ENCODE data around the gene NEDD9. TPM values are rescaled to one million over a fixed set of nuclear protein-coding genes. Genes with fewer than 3 reads are reported as not detected.

NEDD9 gene
- total RNA-seq, 4 donors from 2014 or later: 34.6 to 82.7 (median 72.3) TPM

DNA sequence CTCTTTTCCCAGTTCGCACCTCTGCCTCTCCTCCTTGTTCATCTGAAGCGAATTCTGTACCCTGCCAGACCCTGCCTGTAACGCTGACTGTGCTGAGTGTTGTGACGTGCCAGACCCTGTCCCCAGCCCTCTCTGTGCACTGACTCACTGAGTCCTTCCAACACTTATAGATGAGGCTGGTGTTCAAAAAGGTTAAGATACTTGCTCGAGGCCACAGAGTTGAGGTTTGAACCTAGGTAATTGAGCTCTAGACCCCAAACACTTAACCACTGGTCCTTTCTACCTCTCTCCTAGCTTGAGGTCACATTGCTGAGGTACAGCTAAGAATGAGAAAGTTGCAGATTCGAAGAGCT, 45.7 kb upstream of the NEDD9 start:
- no peaks in the 10 kb centered on the region for H3K9me3 ChIP-seq
- in situ Hi-C loops (cut with MboI; ENCODE audit: low pct_ligation_motif_present in 1 of 4, low pct_unique_long_range_greater_than_20kb in 1 of 4, low sequenced_read_pairs in 3 of 4): no loop called here
- no peak overlapping the region for H3K4me3 ChIP-seq
- TF ChIP-seq EP300 (IDR thresholded peaks at IDR 0.05; ENCODE audit: low read depth): no peak
- no peak for TF ChIP-seq POLR2AphosphoS5 (IDR thresholded peaks at IDR 0.05)
- TF ChIP-seq POLR2A (IDR thresholded peaks at IDR 0.05): no peak
- TF ChIP-seq, protein P1, sequence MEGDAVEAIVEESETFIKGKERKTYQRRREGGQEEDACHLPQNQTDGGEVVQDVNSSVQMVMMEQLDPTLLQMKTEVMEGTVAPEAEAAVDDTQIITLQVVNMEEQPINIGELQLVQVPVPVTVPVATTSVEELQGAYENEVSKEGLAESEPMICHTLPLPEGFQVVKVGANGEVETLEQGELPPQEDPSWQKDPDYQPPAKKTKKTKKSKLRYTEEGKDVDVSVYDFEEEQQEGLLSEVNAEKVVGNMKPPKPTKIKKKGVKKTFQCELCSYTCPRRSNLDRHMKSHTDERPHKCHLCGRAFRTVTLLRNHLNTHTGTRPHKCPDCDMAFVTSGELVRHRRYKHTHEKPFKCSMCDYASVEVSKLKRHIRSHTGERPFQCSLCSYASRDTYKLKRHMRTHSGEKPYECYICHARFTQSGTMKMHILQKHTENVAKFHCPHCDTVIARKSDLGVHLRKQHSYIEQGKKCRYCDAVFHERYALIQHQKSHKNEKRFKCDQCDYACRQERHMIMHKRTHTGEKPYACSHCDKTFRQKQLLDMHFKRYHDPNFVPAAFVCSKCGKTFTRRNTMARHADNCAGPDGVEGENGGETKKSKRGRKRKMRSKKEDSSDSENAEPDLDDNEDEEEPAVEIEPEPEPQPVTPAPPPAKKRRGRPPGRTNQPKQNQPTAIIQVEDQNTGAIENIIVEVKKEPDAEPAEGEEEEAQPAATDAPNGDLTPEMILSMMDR (IDR thresholded peaks at IDR 0.05): no peak
- intact Hi-C loops (cut with DNase I; ENCODE audit: low total_unique reads): no loop called here
- H3K4me1 ChIP-seq: peaks cover 7 to 76% (median 42%) of the 10 kb centered on the region in 4 donors
- no peaks in the 10 kb centered on the region for H3K27me3 ChIP-seq
- H3K36me3 ChIP-seq: no peaks in the 10 kb centered on the region
- WGBS, 2 donors (ENCODE audit: low coverage in 1 of 2): 80 to 84% methylated on average over 5 to 6 of the region's 6 CpGs
- DNase-seq: no peak
- H3K27ac ChIP-seq: peak overlapping the region in 1 of 4 donors; percentile 6

DNA sequence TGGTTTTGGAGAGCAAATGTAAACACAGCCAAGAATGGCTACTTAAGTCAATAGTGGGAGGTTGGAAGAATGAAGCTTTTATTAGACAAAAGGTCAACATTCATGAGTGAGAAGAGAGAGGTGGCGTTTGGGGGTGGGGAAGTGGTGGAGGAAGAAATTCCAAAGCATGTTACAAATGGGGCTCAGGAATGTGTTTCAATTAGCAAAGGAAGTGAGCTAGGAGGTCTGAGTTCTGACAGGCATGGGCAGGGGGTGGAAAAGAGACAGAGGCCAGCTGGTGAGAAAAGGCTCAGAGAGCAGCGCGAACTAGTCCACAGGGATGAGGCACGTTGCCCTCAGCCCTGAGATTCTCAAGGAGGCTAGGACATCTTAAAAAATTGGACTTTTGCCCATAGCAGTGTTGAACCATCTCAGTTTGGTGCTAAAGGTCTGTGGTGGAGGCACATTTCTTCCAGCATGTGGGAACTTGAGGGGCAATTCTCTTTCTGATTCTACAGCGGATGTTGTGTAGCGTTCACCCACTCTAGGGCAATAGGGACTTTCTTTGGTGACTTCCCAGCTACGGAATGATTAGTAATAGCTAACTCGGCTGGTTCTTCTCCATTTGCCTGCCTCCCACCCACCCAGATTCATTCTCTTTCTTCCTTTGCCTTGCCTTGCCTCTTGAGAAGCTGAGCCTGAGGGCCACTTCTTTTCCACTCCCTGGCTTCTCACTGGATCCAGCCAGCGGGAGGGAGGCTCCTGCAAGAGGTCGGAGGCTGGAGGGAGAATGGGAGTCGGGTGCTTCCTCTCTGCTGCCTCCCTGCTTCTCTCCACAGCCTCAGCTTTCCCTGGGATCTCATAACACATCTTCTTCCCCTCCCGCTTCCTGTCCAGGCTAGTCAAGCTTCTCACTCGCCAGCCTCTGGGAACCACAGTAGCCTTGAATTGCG, 45.1 kb upstream of the NEDD9 start:
- Histone ChIP-seq H3K9me3 (no peaks in the 10 kb centered on the region), H3K27me3 (no peaks in the 10 kb centered on the region), H3K36me3 (no peaks in the 10 kb centered on the region), H3K4me3 (no peak overlapping the region), H3K4me1 (peaks cover 7 to 75% (median 41%) of the 10 kb centered on the region in 4 donors), H3K27ac (peak overlapping the region in 2 of 4 donors; percentile 6 to 33)
- DNase-seq: no peak
- intact Hi-C loops (cut with DNase I; ENCODE audit: low total_unique reads) (no loop called here), in situ Hi-C loops (cut with MboI; ENCODE audit: low pct_ligation_motif_present in 1 of 4, low pct_unique_long_range_greater_than_20kb in 1 of 4, low sequenced_read_pairs in 3 of 4) (no loop called here)
- no peak for TF ChIP-seq POLR2A (IDR thresholded peaks at IDR 0.05)
- TF ChIP-seq, protein P1 (IDR thresholded peaks at IDR 0.05): no peak
- TF ChIP-seq POLR2AphosphoS5 (IDR thresholded peaks at IDR 0.05): no peak
- TF ChIP-seq EP300 (IDR thresholded peaks at IDR 0.05; ENCODE audit: low read depth): no peak
- WGBS, 2 donors (ENCODE audit: low coverage in 1 of 2): 67 to 70% methylated on average over 12 to 14 of the region's 14 CpGs

DNA sequence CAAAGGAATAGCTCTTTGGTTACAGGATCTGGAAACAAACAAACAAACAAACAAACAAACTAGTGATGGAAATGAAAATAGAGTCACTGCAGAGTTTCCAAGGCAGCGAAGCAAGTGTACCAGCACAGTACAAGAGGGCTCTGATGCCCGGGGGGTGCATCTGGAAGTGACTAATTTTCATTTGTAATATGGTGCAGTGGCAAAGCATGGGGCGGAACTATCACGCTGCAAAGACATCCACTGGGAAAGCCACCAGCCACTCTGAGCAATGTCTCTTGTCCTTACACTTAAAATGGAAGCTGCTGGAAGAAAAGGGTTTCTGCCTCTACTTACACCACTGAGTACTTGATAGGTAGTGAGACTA, 44.4 kb upstream of the NEDD9 start:
- WGBS, 2 donors (ENCODE audit: low coverage in 1 of 2): 87% methylated on average over 4 of the region's 4 CpGs; no CpG with 5 or more reads in 1 of the 2 donors
- Histone ChIP-seq H3K4me3 (no peak overlapping the region), H3K9me3 (no peaks in the 10 kb centered on the region), H3K27ac (peak overlapping the region in 2 of 4 donors; percentile 6 to 82), H3K36me3 (no peaks in the 10 kb centered on the region), H3K27me3 (no peaks in the 10 kb centered on the region), H3K4me1 (peaks cover 7 to 75% (median 44%) of the 10 kb centered on the region in 4 donors)
- TF ChIP-seq POLR2A (IDR thresholded peaks at IDR 0.05) (no peak), EP300 (IDR thresholded peaks at IDR 0.05; ENCODE audit: low read depth) (no peak), POLR2AphosphoS5 (IDR thresholded peaks at IDR 0.05) (no peak)
- TF ChIP-seq, protein P1 (IDR thresholded peaks at IDR 0.05): no peak
- intact Hi-C loops (cut with DNase I; ENCODE audit: low total_unique reads) (no loop called here), in situ Hi-C loops (cut with MboI; ENCODE audit: low pct_ligation_motif_present in 1 of 4, low pct_unique_long_range_greater_than_20kb in 1 of 4, low sequenced_read_pairs in 3 of 4) (no loop called here)
- no peak for DNase-seq

DNA sequence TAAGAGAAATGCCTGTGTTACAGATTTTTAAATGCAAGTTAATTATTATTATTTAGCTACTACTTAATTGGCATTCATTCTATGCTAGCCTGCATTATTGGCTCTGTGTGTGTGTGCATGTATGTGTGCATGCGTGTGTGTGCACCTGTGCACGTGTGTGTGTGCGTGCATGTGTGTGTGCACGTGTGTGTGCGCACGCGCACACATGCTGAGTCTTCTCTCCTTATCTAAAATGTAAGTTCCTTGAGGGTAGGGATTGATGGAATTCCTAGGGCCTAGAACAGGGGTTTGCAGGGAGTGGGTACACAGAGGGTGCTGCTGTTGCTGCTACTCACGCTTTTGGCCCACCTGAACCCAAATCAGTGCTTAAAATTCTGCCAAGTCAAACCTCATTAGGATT, 43.8 kb upstream of the NEDD9 start:
- H3K4me1 ChIP-seq: peaks cover 7 to 77% (median 50%) of the 10 kb centered on the region in 4 donors
- H3K36me3 ChIP-seq: no peaks in the 10 kb centered on the region
- TF ChIP-seq EP300 (IDR thresholded peaks at IDR 0.05; ENCODE audit: low read depth) (no peak), POLR2A (IDR thresholded peaks at IDR 0.05) (no peak), POLR2AphosphoS5 (IDR thresholded peaks at IDR 0.05) (no peak)
- TF ChIP-seq, protein P1 (IDR thresholded peaks at IDR 0.05): no peak
- H3K4me3 ChIP-seq: no peak overlapping the region
- no peaks in the 10 kb centered on the region for H3K27me3 ChIP-seq
- H3K9me3 ChIP-seq: no peaks in the 10 kb centered on the region
- intact Hi-C loops (cut with DNase I; ENCODE audit: low total_unique reads): no loop called here
- no peak for DNase-seq
- 90 to 93% methylated on average over 7 to 8 of the region's 8 CpGs for WGBS, 2 donors (ENCODE audit: low coverage in 1 of 2)
- in situ Hi-C loops (cut with MboI; ENCODE audit: low pct_ligation_motif_present in 1 of 4, low pct_unique_long_range_greater_than_20kb in 1 of 4, low sequenced_read_pairs in 3 of 4): no loop called here
- H3K27ac ChIP-seq: peak overlapping the region; percentile 41 to 82 (median 80)
